IPS-18c (cell line): ENCODE data around the gene OLFM2.
"Not testable (repeated sequence)": the region's sequence is repeated elsewhere in the genome, so short reads cannot be mapped to it uniquely, and the experiment has no call there.

ENCODE experiments used
- H3K4me3 ChIP-seq: 2 replicates; pipeline ENCODE4 v1.7.0; 2013; ENCODE audit warnings: low read depth, mild to moderate bottlenecking, low read length, moderate library complexity; ENCODE audit not compliant: insufficient read depth
- H3K9me3 ChIP-seq: one replicate; pipeline ENCODE4 v1.6.1; 2013; ENCODE audit warnings: mild to moderate bottlenecking, low read length, moderate library complexity; ENCODE audit not compliant: control insufficient read depth, insufficient read depth

OLFM2 gene

GRCh38 chr19:9947441-9947840, 11.1 kb upstream of the OLFM2 start:
- H3K9me3 ChIP-seq = no peaks in the 10 kb centered on the region

DNA sequence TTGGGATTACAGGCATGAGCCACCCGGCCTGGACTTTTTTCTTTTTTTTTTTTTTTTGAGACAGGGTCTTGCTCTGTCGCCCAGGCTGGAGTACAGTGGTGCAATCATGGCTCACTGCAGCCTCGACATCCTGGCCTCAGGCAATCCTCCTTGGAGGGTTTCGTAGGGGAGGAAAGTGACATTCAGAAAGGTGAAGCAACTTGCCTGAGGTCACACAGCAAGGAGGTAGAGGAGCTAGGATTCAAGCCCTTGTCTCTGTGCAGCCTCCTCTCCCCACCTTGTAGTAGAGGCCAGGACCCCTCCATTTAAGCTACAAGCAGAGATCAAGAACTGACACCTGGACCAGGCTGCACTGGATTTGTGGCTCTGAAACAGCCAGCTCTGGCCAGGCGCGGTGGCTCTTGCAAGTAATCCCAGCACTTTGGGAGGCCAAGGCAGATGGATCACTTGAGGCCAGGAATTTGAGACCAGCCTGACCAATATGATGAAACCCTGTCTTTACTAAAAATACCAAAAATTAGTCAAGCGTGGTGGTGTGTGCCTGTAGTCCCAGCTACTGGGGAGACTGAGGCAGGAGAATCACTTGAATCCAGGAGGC, 10.3 kb upstream of the OLFM2 start:
- H3K9me3 ChIP-seq, H3K4me3 ChIP-seq: not testable (repeated sequence)

More at GRCh38 chr19:9947441-9947840, 11.1 kb upstream of the OLFM2 start:
- no peak overlapping the region for H3K4me3 ChIP-seq

- H3K9me3 ChIP-seq = no peaks in the 10 kb centered on the region
- no peak overlapping the region for H3K4me3 ChIP-seq
Observed at GRCh38 chr19:9945319-9945966, 9.1 kb upstream of the OLFM2 start.

DNA sequence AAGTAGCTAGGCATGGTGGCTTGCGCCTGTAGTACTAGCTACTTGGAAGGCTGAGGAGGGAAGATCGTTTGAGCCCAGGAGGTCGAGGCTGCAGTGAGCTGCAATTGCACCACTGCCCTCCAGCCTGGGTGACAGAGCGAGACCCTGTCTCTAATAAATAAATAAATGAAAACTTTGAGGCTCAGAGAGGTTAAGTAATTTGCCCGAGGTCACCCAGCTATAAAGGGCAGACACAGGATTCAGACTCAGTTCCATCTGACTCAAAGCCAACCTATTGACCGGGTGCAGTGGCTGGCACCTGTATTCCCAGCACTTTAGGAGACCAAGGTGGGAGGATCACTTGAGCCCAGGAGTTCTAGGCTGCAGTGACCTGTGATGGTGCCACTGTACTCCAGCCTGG, 7.4 kb upstream of the OLFM2 start:
- H3K4me3 ChIP-seq = no peak overlapping the region
- no peaks in the 10 kb centered on the region for H3K9me3 ChIP-seq

- no peaks in the 10 kb centered on the region for H3K9me3 ChIP-seq
- H3K4me3 ChIP-seq = no peak overlapping the region
Observed at GRCh38 chr19:9941671-9942070, 5.4 kb upstream of the OLFM2 start.

DNA sequence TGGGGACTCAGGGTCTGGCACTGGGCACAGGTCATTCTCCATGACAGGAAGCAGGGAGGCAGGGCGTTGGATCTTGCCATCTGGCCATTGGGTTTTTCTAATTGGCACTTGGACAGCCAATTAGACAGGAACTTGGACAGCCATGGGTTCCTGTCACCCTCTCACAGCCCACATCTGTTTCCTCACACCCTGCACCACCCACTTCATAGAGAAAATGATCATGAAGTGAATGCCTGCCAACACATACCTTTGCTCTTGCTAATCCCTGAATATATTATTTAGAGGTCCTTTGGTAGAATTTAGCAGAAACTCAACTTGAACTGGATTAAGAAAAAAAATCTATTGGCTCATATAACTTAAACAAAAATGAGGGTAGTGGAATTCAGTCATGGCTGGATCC, 4.9 kb upstream of the OLFM2 start:
- H3K9me3 ChIP-seq = no peaks in the 10 kb centered on the region
- no peak overlapping the region for H3K4me3 ChIP-seq

DNA sequence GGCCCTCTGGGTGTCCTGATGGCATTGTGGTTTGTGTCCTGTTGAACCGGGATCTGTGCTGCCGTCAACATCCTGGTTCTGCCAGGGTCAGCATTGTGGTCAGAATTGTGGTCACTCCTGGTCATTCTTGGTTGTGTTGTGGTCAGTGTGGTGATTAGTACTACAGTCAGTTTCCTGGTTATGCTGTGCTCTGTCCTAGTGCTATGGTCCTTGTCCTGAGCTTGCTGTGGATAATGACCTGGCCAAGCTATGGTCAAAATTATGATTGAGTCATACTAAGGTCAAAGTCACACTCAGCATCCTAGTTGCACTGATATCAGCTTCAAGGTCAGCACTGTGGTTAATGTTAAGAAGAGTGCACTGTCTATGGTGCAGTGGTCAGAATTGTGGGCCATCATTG, 4.5 kb upstream of the OLFM2 start:
- peaks cover 2% of the 10 kb centered on the region for H3K9me3 ChIP-seq
- no peak overlapping the region for H3K4me3 ChIP-seq

GRCh38 chr19:9939301-9939913, 3.1 kb upstream of the OLFM2 start:
- H3K4me3 ChIP-seq = no peak overlapping the region
- peaks cover 2% of the 10 kb centered on the region for H3K9me3 ChIP-seq

GRCh38 chr19:9937001-9937411, 691 bp upstream of the OLFM2 start:
- peaks cover 2% of the 10 kb centered on the region for H3K9me3 ChIP-seq
- H3K4me3 ChIP-seq = peak overlapping the region; percentile 39

- H3K4me3 ChIP-seq = peak overlapping the region; percentile 75
Observed at GRCh38 chr19:9935506-9936325, 599 bp downstream of the OLFM2 start.

GRCh38 chr19:9934132-9934950, 2.0 kb downstream of the OLFM2 start:
- Histone ChIP-seq H3K9me3 (peaks cover 2% of the 10 kb centered on the region), H3K4me3 (peak overlapping the region; percentile 75; the same call in 1 of the 2 replicates)

More at GRCh38 chr19:9935506-9936325, 599 bp downstream of the OLFM2 start:
- peaks cover 2% of the 10 kb centered on the region for H3K9me3 ChIP-seq

GRCh38 chr19:9932835-9933234, 3.5 kb downstream of the OLFM2 start:
- Histone ChIP-seq H3K9me3 (peaks cover 2% of the 10 kb centered on the region), H3K4me3 (no peak overlapping the region)

GRCh38 chr19:9931629-9932028, 4.7 kb downstream of the OLFM2 start:
- H3K4me3 ChIP-seq = no peak overlapping the region
- peaks cover 2% of the 10 kb centered on the region for H3K9me3 ChIP-seq

DNA sequence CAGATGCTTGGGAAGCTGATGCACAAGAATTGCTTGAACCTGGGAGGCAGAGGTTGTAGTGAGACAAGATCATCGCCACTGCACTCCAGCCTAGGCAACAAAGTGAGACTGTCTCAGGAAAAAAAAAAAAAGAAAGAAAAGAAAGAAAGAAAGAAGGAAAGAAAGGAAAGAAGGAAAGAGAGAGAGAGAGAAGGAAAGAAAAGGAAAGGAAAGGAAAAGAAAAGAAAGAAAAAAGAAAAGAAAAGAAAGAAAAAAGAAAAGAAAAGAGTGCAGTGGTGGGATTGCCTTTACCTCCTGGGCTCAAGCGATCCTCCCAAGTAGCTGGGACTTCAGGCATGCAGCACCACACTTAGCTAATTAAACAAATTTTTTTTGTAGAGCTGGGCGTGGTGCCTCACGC, 12.9 kb downstream of the OLFM2 start:
- no peak overlapping the region for H3K4me3 ChIP-seq
- H3K9me3 ChIP-seq = no peaks in the 10 kb centered on the region

DNA sequence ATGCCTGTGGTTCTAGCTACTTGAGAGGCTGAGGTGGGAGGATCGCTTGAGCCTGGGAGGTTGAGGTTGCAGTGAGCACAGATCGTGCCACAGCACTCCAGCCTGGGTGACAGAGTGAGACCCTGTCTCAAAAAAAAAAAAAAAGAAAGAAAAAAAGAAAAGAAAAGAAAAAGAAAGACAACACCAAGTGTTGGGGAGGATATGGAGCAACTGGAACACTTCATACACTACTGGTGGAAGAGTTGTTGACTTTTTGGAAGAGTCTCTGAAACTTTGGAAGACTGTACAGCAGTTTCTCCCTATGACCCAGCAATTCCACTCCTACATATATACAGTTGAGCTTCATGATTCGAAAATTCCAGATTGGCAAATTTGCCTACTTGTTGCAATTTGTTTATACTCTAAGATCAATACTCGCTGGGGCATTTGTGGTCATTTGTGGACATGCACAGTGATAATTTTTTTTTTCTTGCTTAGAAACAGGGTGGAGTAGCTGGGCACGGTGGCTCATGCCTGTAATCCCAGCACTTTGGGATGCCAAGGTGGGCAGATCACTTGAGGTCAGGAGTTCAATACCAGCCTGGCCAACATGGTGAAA, 13.4 kb downstream of the OLFM2 start:
- not testable (repeated sequence) for H3K4me3 ChIP-seq, H3K9me3 ChIP-seq

- Histone ChIP-seq H3K4me3 (no peak overlapping the region), H3K9me3 (no peaks in the 10 kb centered on the region)
Observed at GRCh38 chr19:9917321-9917720, 19.0 kb downstream of the OLFM2 start.

- Histone ChIP-seq H3K9me3 (no peaks in the 10 kb centered on the region), H3K4me3 (no peak overlapping the region)
Observed at GRCh38 chr19:9916719-9917118, 19.6 kb downstream of the OLFM2 start.
